Measurements from ENCODE around the gene B4GALT1. TPM values are rescaled to one million over a fixed set of nuclear protein-coding genes. Genes with fewer than 3 reads are reported as not detected.

The B4GALT1 gene
- total and polyA plus RNA-seq, 2 donors (not counting 3 experiments of a cell fraction or from before 2014, with no cell fraction given): 61.4 to 66.5 TPM

DNA sequence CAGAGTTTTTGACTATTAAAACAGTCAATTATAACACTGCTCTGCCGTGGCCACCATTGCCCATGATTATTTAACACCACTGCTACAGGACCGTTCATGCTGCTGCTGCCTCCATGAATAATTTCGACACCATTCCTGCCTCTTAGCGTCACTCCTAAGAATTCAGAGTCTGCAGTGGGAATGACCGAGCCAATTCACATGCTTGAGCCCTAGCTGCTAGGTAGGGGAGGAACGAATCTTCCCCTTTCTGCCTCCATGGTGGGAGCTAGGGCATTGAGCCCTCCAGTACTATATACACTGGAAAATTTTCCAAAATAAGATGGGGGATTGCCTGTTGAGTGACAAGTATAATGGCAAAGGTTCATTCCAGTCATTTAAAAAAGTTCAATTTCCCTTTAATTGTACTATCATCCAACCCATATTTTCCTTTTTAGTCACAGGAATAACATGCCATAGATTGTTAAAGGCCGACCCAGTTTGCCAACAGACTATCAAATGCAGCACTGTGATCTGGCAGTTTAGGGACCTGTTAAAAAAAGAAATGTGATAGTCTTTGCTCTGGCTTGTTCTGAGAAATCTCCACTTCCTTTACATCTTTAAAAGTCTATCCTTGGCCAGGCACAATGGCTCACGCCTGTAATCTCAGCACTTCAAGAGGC is 13.5 kb upstream of the B4GALT1 start:
- intact Hi-C loops (cut with micrococcal nuclease) (no loop called here), dilution Hi-C loops (cut with MboI; ENCODE audit: extremely low pct_ligation_motif_present, low sequenced_read_pairs) (no loop called here)
- FAIRE-seq (peak; percentile 8), DNase-seq (ENCODE audit: low read depth, low spot score) (peak; percentile 71)
- no TSS peak for BruUV-seq (replicated peaks)
- CTCF ChIA-PET: interaction anchor here (1.0 kb wide), 1 partner anchor 15 kb away, joined by 4 read pairs; no protein-coding TSS in a partner anchor
- no peaks in the 10 kb centered on the region for H3K79me2 ChIP-seq (ENCODE audit: control insufficient read depth, insufficient read depth, low read length)
- peaks cover 3% of the 10 kb centered on the region for H3K4me1 ChIP-seq (ENCODE audit: control insufficient read depth, extremely low read depth, insufficient read depth, low read length)
- no peaks in the 10 kb centered on the region for H3K9me3 ChIP-seq (replicated peaks; ENCODE audit: control insufficient read depth, insufficient read depth, low read length)
- no peaks in the 10 kb centered on the region for H4K20me1 ChIP-seq (replicated peaks; ENCODE audit: control insufficient read depth, extremely low read depth, insufficient read depth, low read length)
- H3K4me2 ChIP-seq (ENCODE audit: insufficient read depth, low read length): no peak overlapping the region
- no peaks in the 10 kb centered on the region for H3K9me1 ChIP-seq (replicated peaks; ENCODE audit: control insufficient read depth, extremely low read depth, insufficient read depth, low read length)
- H3K27ac ChIP-seq (ENCODE audit: insufficient read depth, low read depth, low read length): no peak overlapping the region
- H3K9ac ChIP-seq (replicated peaks; ENCODE audit: extremely low read depth, insufficient read depth, low read length): no peak overlapping the region
- no peak overlapping the region for H2AFZ ChIP-seq (ENCODE audit: low read depth, low read length)
- no peaks in the 10 kb centered on the region for H3K27me3 ChIP-seq (ENCODE audit: control insufficient read depth in 2 of 2, insufficient read depth in 2 of 2, low read length in 2 of 2)
- no peaks in the 10 kb centered on the region for H3K36me3 ChIP-seq (ENCODE audit: control insufficient read depth in 2 of 2, extremely low read depth in 1 of 2, insufficient read depth in 2 of 2, low read length in 2 of 2)
- H3K4me3 ChIP-seq (replicated peaks in 1 of 3; ENCODE audit: insufficient read depth in 1 of 3, low read depth in 1 of 3, low read length in 3 of 3): no peak overlapping the region
- TF ChIP-seq POLR2A (IDR thresholded peaks at IDR 0.05; ENCODE audit: low read depth, low read length): no peak
- no peak for TF ChIP-seq POLR2AphosphoS5 (IDR thresholded peaks at IDR 0.05; ENCODE audit: insufficient read depth, low read depth, low read length)
- no peak for TF ChIP-seq JUN (IDR thresholded peaks at IDR 0.05; ENCODE audit: borderline replicate concordance, insufficient read depth, insufficient read length, low read depth)
- no peak for TF ChIP-seq FOS (IDR thresholded peaks at IDR 0.05; ENCODE audit: borderline replicate concordance, insufficient read depth, low read length)
- TF ChIP-seq, protein P1, sequence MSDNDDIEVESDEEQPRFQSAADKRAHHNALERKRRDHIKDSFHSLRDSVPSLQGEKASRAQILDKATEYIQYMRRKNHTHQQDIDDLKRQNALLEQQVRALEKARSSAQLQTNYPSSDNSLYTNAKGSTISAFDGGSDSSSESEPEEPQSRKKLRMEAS (IDR thresholded peaks at IDR 0.05; ENCODE audit: insufficient read depth, insufficient read length): no peak
- TF ChIP-seq, protein P2, sequence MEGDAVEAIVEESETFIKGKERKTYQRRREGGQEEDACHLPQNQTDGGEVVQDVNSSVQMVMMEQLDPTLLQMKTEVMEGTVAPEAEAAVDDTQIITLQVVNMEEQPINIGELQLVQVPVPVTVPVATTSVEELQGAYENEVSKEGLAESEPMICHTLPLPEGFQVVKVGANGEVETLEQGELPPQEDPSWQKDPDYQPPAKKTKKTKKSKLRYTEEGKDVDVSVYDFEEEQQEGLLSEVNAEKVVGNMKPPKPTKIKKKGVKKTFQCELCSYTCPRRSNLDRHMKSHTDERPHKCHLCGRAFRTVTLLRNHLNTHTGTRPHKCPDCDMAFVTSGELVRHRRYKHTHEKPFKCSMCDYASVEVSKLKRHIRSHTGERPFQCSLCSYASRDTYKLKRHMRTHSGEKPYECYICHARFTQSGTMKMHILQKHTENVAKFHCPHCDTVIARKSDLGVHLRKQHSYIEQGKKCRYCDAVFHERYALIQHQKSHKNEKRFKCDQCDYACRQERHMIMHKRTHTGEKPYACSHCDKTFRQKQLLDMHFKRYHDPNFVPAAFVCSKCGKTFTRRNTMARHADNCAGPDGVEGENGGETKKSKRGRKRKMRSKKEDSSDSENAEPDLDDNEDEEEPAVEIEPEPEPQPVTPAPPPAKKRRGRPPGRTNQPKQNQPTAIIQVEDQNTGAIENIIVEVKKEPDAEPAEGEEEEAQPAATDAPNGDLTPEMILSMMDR (IDR thresholded peaks at IDR 0.05; ENCODE audit: extremely low read depth in 1 of 2, insufficient read depth in 1 of 2, low read depth in 1 of 2, low read length in 2 of 2): no peak
- no peak for TF ChIP-seq GATA2 (IDR thresholded peaks at IDR 0.05; ENCODE audit: insufficient read depth, insufficient read length, low read depth, low read length)
- no peak for TF ChIP-seq MYC (IDR thresholded peaks at IDR 0.05; ENCODE audit: low read depth, low read length)
- TF ChIP-seq EZH2 (IDR thresholded peaks at IDR 0.05; ENCODE audit: borderline replicate concordance, low read depth, low read length, severe bottlenecking): no peak
- POLR2A ChIA-PET: no interaction called here

Measured in endothelial cell of umbilical vein (primary cell).